Fibroblast of mammary gland (primary cell): ENCODE data around the gene SULT1A2.
"Not testable (repeated sequence)": the region's sequence is repeated elsewhere in the genome, so short reads cannot be mapped to it uniquely, and the experiment has no call there.

ENCODE experiments used
- DNase-seq: peaks from one replicate; pipeline ENCODE4 v3.0.0-alpha.2; 2010; ENCODE audit warnings: low read depth
- H3K4me3 ChIP-seq: 2 replicates; pipeline ENCODE4 v1.5.1; 2011; ENCODE audit warnings: low read depth, mild to moderate bottlenecking, low read length, moderate library complexity; ENCODE audit not compliant: control insufficient read depth
- CTCF ChIP-seq: conservative IDR thresholded peaks from 2 replicates; pipeline ENCODE4 v1.5.1; 2011; ENCODE audit warnings: low read depth, low read length, inconsistent platforms; ENCODE audit not compliant: control insufficient read depth, insufficient read depth

The SULT1A2 gene

DNA sequence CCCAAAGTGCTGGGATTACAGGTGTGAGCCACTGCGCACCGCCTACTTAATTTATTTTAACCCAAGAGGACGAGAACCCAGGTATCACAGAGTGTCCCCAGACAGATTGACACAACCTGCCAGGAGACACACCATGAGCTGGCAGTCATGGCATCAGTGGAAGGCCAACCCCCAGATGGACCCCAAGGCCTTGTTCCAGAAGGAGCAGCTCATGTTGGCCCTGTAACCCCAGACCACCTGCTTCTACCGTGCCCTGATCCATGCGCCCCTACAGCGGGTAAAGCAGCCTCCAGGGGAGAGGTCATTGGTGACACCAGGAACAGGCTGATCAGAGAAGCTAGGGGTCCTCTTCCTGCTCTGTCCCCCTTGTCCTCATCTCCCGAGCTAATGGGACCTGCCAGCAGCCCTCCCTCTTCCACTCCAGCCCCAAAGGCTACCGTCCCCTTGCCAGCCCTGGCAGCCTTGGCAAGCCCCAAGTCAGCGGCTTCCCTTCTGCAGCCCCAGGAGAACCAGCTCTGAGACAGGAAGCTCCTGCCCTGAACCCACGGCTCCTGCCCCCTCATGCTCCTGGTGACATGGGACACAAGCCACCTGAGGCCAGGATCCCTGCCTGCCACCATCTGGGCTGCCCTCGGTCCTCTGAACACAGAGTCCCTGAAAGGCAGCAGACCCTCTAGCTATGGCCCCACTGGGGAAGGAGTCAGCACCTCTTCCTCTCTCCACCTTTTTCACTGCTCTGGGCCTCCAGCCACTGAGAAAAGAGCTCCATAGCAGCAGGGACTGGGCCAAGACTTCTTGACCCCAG lies 6.7 kb upstream of the SULT1A2 start:
- TF ChIP-seq CTCF: no peak
- DNase-seq: no peak
- H3K4me3 ChIP-seq: no peak overlapping the region

- H3K4me3 ChIP-seq: no peak overlapping the region
- DNase-seq: no peak
- no peak for TF ChIP-seq CTCF
Observed at GRCh38 chr16:28602529-28602928, 5.7 kb upstream of the SULT1A2 start.

GRCh38 chr16:28602062-28602461 lies 5.2 kb upstream of the SULT1A2 start:
- DNase-seq, H3K4me3 ChIP-seq: not testable (repeated sequence)

GRCh38 chr16:28601589-28601988 lies 4.7 kb upstream of the SULT1A2 start:
- DNase-seq, H3K4me3 ChIP-seq: not testable (repeated sequence)

DNA sequence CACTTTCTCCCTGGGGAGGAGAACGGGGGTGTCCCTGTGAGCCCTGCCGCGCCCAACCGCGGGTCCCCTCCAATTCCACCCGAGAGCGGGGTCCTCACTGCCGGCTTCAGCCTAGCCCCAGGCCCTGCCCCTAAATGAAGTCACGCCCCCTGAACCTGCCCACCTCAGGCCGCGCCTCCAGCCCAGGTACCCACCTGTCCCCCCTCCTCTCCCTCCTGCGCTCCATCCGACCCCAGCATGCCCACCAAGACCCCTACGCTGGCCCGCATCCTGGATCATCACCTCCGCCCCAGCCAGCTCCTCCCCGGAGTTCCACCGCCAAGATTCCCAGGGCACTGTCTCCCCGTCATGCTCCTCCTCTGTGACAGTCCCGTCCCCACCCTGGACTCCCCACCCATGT lies 4.1 kb upstream of the SULT1A2 start:
- not testable (repeated sequence) for H3K4me3 ChIP-seq, DNase-seq

DNA sequence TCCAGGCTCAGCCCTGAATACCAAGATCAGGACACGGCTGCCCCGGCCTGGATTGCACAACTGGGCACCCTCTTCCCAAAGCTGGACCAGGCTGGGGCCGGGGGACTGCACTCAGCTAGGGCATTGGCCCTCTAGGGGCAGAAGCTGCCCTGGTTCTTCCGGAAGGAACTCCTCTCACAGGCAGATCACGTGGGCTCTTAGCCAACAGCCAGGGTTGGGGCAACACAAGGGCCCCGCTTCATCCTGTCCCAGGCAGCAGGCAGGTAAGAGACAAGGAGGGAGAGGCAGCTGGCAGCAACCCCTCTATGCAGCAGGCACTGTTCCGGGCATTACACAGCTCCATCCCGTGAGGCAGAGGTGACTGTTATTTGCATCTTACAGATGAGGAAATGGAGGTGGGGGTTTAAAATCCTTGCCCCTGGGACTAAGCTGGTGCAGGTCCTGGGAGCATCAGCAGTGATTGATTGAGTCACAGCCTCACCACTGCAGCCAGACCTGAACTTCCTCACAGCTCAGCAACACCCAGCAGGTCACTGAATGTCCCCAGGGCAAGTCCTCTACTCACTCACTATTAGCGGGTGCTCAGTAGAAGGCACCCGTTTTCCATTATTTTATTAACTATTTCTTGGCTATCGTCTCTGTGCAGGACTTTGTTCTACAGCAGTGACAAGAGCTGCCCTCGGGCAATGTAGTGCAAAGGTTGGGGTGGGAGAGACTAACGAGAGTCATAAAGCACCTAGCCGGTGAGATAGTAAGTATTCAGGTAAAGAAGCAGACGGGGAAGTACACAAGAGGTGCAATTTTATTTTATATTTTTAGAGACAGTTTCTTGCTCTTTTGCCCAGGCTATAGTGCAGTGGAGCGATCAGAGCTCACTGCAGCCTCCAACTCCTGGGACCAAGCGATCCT lies 2.8 kb upstream of the SULT1A2 start:
- H3K4me3 ChIP-seq, DNase-seq: not testable (repeated sequence)

DNA sequence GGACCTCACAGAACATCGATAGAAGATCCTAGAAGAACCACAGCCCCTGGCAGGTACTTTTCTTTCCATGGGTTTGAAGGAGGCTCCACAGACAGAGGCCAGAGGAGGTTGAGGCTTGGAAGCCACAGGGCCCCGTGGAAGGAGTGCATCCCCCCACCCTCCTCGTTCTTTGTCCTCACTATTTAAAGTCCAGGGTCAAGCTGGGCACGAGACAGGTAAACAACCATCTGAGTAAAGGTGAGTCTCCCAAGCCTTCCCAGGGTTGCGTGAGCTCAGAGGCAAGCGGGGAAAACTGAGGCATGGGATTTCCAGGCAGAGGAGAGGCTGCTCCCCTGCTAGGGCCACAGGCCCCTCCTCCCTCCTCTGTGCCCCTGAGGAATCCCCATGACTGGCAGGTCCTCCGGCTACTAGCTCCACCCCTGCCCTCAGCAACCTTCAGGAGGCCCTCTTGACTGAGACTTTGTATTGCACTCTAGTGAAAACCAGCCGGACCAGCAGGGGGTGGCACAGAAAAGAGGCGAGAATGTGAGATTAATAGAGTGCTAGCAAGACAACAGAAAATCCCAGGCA lies 927 bp upstream of the SULT1A2 start:
- TF ChIP-seq CTCF: no peak
- no peak for DNase-seq
- no peak overlapping the region for H3K4me3 ChIP-seq

DNA sequence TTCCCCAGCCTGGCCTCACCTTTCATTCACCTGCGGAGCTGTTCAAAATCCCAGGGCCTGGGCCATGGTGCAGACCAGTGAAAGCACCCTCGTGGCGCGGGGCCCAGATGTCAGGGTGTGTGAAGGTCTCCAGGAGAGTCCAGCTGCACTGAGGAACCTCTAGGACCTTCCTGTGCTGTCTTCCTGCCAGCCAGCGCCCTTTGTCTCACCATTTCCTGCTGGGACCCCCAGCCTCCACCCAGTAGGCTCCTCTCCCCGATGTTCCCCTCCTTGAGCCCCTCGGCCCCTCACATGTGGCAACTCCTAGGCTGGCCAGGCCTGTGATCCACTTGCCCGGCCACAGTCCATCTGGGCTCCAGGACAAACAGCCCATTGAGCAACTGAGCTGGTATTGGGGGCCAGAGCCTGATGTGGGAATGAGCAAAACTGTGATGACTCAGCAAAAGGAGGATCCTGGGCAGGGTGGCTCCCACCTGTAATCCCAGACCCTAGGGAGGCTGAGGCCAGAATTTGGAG lies 677 bp downstream of the SULT1A2 start:
- no peak for DNase-seq
- no peak for TF ChIP-seq CTCF
- H3K4me3 ChIP-seq: no peak overlapping the region

DNA sequence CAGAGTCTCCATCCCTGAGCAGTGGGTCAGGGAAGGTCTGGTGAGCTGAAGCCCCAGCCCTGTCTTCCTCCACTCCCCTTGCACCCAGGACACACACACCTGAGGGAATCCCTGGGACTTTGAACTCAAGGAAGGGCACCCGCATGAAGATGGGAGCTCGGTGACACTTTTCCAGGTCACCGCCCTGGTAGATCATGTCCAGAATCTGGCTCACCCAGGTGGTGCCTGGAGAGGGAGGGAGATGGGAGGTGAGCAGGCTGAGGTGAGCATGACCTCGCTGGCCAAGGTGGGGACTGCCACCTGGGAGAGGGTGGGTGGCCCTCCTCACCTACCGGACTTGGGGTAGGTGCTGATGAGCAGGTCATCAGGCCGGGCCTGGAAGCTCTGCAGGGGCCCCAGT lies 1.4 kb downstream of the SULT1A2 start:
- H3K4me3 ChIP-seq, DNase-seq: not testable (repeated sequence)
